H9 (cell line): ENCODE results near the gene ITPK1. TPM values are rescaled to one million over a fixed set of nuclear protein-coding genes. Genes with fewer than 3 reads are reported as not detected.

ENCODE experiments used
- DNase-seq: peaks from one replicate; pipeline ENCODE4 v3.0.0-alpha.2; 2017
- H2AFZ ChIP-seq: one replicate; pipeline ENCODE4 v1.6.1; 2013; ENCODE audit warnings: mild to moderate bottlenecking, low read length, control low read depth, moderate library complexity
- H2AK5ac ChIP-seq: 2 replicates; pipeline ENCODE4 v1.6.1; 2013; ENCODE audit warnings: low read length, control low read depth, mixed read lengths; ENCODE audit not compliant: insufficient read length
- H2BK120ac ChIP-seq: one replicate; pipeline ENCODE4 v1.6.1; 2013; ENCODE audit warnings: low read depth, mild to moderate bottlenecking, low read length, control low read depth, inconsistent platforms; ENCODE audit not compliant: poor library complexity, severe bottlenecking
- H2BK12ac ChIP-seq: 2 replicates; pipeline ENCODE4 v1.6.1; 2013; ENCODE audit warnings: low read length, control low read depth, mixed read lengths, low read depth; ENCODE audit not compliant: insufficient read length
- H2BK15ac ChIP-seq: 2 replicates; pipeline ENCODE4 v1.6.1; 2013; ENCODE audit warnings: low read depth, low read length, control low read depth
- H2BK20ac ChIP-seq: one replicate; pipeline ENCODE4 v1.6.1; 2013; ENCODE audit warnings: low read depth, mild to moderate bottlenecking, low read length, control low read depth, inconsistent platforms; ENCODE audit not compliant: poor library complexity, severe bottlenecking
- H2BK5ac ChIP-seq: 2 replicates; pipeline ENCODE4 v1.6.1; 2013; ENCODE audit warnings: low read length, control low read depth, mixed read lengths; ENCODE audit not compliant: insufficient read length
- H3K14ac ChIP-seq: 2 replicates; pipeline ENCODE4 v1.6.1; 2013; ENCODE audit warnings: low read length, control low read depth; ENCODE audit not compliant: insufficient read depth
- H3K18ac ChIP-seq: 2 replicates; pipeline ENCODE4 v1.6.1; 2013; ENCODE audit warnings: low read depth, mild to moderate bottlenecking, mixed read lengths, low read length, control low read depth; ENCODE audit not compliant: insufficient read length
- H3K23ac ChIP-seq: 2 replicates; pipeline ENCODE4 v1.6.1; 2013; ENCODE audit warnings: low read length, control low read depth, mixed read lengths, low read depth; ENCODE audit not compliant: insufficient read length
- H3K23me2 ChIP-seq: 2 replicates; pipeline ENCODE4 v1.6.1; 2013; ENCODE audit warnings: low read depth, mild to moderate bottlenecking, mixed read lengths, low read length, control low read depth; ENCODE audit not compliant: insufficient read length, poor library complexity, severe bottlenecking
- H3K27ac ChIP-seq: 2 replicates; pipeline ENCODE4 v1.5.1; 2013; ENCODE audit warnings: low read length, control low read depth, mixed read lengths, low read depth; ENCODE audit not compliant: insufficient read length
- H3K27me3 ChIP-seq: 2 replicates; pipeline ENCODE4 v1.6.1; 2013; ENCODE audit warnings: low read length, control low read depth, inconsistent platforms; ENCODE audit not compliant: insufficient read depth
- H3K4ac ChIP-seq: 2 replicates; pipeline ENCODE4 v1.6.1; 2013; ENCODE audit warnings: low read depth, mild to moderate bottlenecking, control low read depth, inconsistent platforms, low read length, moderate library complexity
- H3K4me1 ChIP-seq: 2 replicates; pipeline ENCODE4 v1.6.1; 2013; ENCODE audit warnings: low read length, control low read depth, inconsistent platforms; ENCODE audit not compliant: insufficient read depth
- H3K4me2 ChIP-seq: 2 replicates; pipeline ENCODE4 v1.6.1; 2013; ENCODE audit warnings: low read length, control low read depth, mixed read lengths; ENCODE audit not compliant: insufficient read length, insufficient read depth
- H3K56ac ChIP-seq: 2 replicates; pipeline ENCODE4 v1.6.1; 2013; ENCODE audit warnings: low read depth, mild to moderate bottlenecking, mixed read lengths, low read length, control low read depth; ENCODE audit not compliant: insufficient read length
- H3K79me1 ChIP-seq: 2 replicates; pipeline ENCODE4 v1.6.1; 2013; ENCODE audit warnings: low read depth, mild to moderate bottlenecking, moderate library complexity, low read length, control low read depth, inconsistent platforms; ENCODE audit not compliant: insufficient read depth, poor library complexity, severe bottlenecking
- H3K79me2 ChIP-seq: 2 replicates; pipeline ENCODE4 v1.6.1; 2013; ENCODE audit warnings: low read length, control low read depth, inconsistent platforms; ENCODE audit not compliant: insufficient read depth
- H3K9ac ChIP-seq: 2 replicates; pipeline ENCODE4 v1.6.1; 2013; ENCODE audit warnings: low read length, control low read depth, mixed read lengths; ENCODE audit not compliant: insufficient read length; ENCODE audit errors: extremely low read depth
- H3K9me3 ChIP-seq: one replicate; pipeline ENCODE4 v1.6.1; 2013; ENCODE audit warnings: low read depth, low read length, inconsistent platforms; ENCODE audit not compliant: control insufficient read depth
- H3T11ph ChIP-seq: one replicate; pipeline ENCODE4 v1.6.1; 2013; ENCODE audit warnings: mild to moderate bottlenecking, low read length, control low read depth, inconsistent platforms
- H4K20me1 ChIP-seq: one replicate; pipeline ENCODE4 v1.6.1; 2013; ENCODE audit not compliant: control insufficient read depth, insufficient read length, insufficient read depth
- H4K5ac ChIP-seq: 2 replicates; pipeline ENCODE4 v1.6.1; 2013; ENCODE audit warnings: low read depth, mild to moderate bottlenecking, mixed read lengths, low read length, control low read depth; ENCODE audit not compliant: insufficient read length
- H4K8ac ChIP-seq: replicated peaks from 2 replicates; pipeline ENCODE4 v1.6.1; 2013; ENCODE audit warnings: low read length, control low read depth, mixed read lengths, low read depth; ENCODE audit not compliant: insufficient read length
- H4K91ac ChIP-seq: 2 replicates; pipeline ENCODE4 v1.6.1; 2013; ENCODE audit warnings: low read depth, mild to moderate bottlenecking, moderate library complexity, mixed read lengths, low read length, control low read depth; ENCODE audit not compliant: insufficient read length
- H3K27ac Mint-ChIP-seq, 3 experiments: 2 replicates in 2 of 3; 3 replicates in 1 of 3; pipeline ENCODE4 v1.8.0; 2020 to 2021; ENCODE audit warnings: mixed read lengths in 3 of 3, mild to moderate bottlenecking in 1 of 3, moderate library complexity in 1 of 3
- H3K27me3 Mint-ChIP-seq: 2 replicates; pipeline ENCODE4 v1.8.0; 2021; ENCODE audit warnings: low read depth, mild to moderate bottlenecking, moderate library complexity, mixed read lengths
- H3K36me3 Mint-ChIP-seq, 3 experiments: 2 replicates in 2 of 3; 3 replicates in 1 of 3; pipeline ENCODE4 v1.8.0; 2020 to 2021; ENCODE audit warnings: low read depth in 3 of 3, mixed read lengths in 3 of 3; ENCODE audit not compliant: insufficient read depth in 1 of 3
- H3K4me1 Mint-ChIP-seq, 2 experiments: 2 replicates each; pipeline ENCODE4 v1.8.0; 2020; ENCODE audit warnings: mixed read lengths in 2 of 2
- H3K4me3 Mint-ChIP-seq, 2 experiments: 2 replicates in 1 of 2; 3 replicates in 1 of 2; pipeline ENCODE4 v1.8.0; 2020 to 2021; ENCODE audit warnings: mild to moderate bottlenecking in 2 of 2, mixed read lengths in 2 of 2, moderate library complexity in 1 of 2
- H3K9me3 Mint-ChIP-seq, 2 experiments: 2 replicates in 1 of 2; 3 replicates in 1 of 2; pipeline ENCODE4 v1.8.0; 2020; ENCODE audit warnings: mild to moderate bottlenecking in 2 of 2, mixed read lengths in 2 of 2, moderate library complexity in 1 of 2
- WGBS: extraction: QIAGEN DNeasy Blood & Tissue Kit; methylation state at CpG from one replicate; pipeline ENCODE4 v1.1.7; 2013; ENCODE audit warnings: missing lambda C conversion rate, low lambda C conversion rate, mixed read lengths; ENCODE audit not compliant: insufficient read length; ENCODE audit errors: extremely low coverage; 5-methylcytosine and 5-hydroxymethylcytosine counted together
- total RNA-seq: library from RNA; stranded (reverse); gene quantifications from 2 replicates; pipeline ENCODE4 v1.2.1, GENCODE V29; 2021
- TF ChIP-seq, protein P1 (sequence below): fragments of 200-600 bp; sonication (generic); conservative IDR thresholded peaks from 3 replicates; pipeline ENCODE4 v1.8.0; 2021; ENCODE audit warnings: antibody characterized with exemption, mild to moderate bottlenecking

The ITPK1 gene
- total RNA-seq, 1 experiment from 2014 or later: 92.7 TPM

- Mint-ChIP-seq H3K36me3 (no peaks in the 10 kb centered on the region), H3K4me1 (peaks cover 21 to 23% of the 10 kb centered on the region in 2 experiments), H3K27me3 (peaks cover 77% of the 10 kb centered on the region), H3K4me3 (no peak overlapping the region), H3K27ac (no peak overlapping the region), H3K9me3 (no peaks in the 10 kb centered on the region)
- DNase-seq: no peak
- H2BK15ac ChIP-seq: no peak overlapping the region
- no peak overlapping the region for H3K18ac ChIP-seq
- H4K20me1 ChIP-seq: no peaks in the 10 kb centered on the region
- no peak overlapping the region for H2BK20ac ChIP-seq
- H3K4me2 ChIP-seq: no peak overlapping the region
- no peaks in the 10 kb centered on the region for H3K79me1 ChIP-seq
- no peak overlapping the region for H3K4ac ChIP-seq
- H3K23me2 ChIP-seq: peaks cover 10% of the 10 kb centered on the region
- no peaks in the 10 kb centered on the region for H3K4me1 ChIP-seq
- no peaks in the 10 kb centered on the region for H3K79me2 ChIP-seq
- WGBS: no CpG with 5 or more reads among the region's 15 CpGs
- H3K27me3 ChIP-seq: no peaks in the 10 kb centered on the region; the same call in 1 of the 2 replicates
- no peak overlapping the region for H3K14ac ChIP-seq
- no peak overlapping the region for H3K27ac ChIP-seq
- H2BK120ac ChIP-seq: no peak overlapping the region
- H3K9ac ChIP-seq: no peak overlapping the region
- H3K56ac ChIP-seq: no peak overlapping the region
- no peak overlapping the region for H2BK5ac ChIP-seq
- no peak overlapping the region for H4K91ac ChIP-seq
- H4K8ac ChIP-seq: no peak overlapping the region
- H2AK5ac ChIP-seq: no peak overlapping the region
- no peaks in the 10 kb centered on the region for H3K9me3 ChIP-seq
- H3T11ph ChIP-seq: no peak overlapping the region
- H4K5ac ChIP-seq: no peak overlapping the region
- H2BK12ac ChIP-seq: no peak overlapping the region
- TF ChIP-seq, protein P1, sequence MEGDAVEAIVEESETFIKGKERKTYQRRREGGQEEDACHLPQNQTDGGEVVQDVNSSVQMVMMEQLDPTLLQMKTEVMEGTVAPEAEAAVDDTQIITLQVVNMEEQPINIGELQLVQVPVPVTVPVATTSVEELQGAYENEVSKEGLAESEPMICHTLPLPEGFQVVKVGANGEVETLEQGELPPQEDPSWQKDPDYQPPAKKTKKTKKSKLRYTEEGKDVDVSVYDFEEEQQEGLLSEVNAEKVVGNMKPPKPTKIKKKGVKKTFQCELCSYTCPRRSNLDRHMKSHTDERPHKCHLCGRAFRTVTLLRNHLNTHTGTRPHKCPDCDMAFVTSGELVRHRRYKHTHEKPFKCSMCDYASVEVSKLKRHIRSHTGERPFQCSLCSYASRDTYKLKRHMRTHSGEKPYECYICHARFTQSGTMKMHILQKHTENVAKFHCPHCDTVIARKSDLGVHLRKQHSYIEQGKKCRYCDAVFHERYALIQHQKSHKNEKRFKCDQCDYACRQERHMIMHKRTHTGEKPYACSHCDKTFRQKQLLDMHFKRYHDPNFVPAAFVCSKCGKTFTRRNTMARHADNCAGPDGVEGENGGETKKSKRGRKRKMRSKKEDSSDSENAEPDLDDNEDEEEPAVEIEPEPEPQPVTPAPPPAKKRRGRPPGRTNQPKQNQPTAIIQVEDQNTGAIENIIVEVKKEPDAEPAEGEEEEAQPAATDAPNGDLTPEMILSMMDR: no peak
- H3K23ac ChIP-seq: no peak overlapping the region
- no peak overlapping the region for H2AFZ ChIP-seq
Measured at GRCh38 chr14:92920001-92920400, 195.7 kb downstream of the ITPK1 start.
